Fibroblast of skin of left quadriceps (primary cell): ENCODE results near the gene TPRG1L.

Source experiments
- DNase-seq, 2 experiments: peaks; one replicate each; pipeline ENCODE4 v3.0.0-alpha.2; 2013; ENCODE audit warnings: low read depth in 2 of 2

Gene TPRG1L

DNA sequence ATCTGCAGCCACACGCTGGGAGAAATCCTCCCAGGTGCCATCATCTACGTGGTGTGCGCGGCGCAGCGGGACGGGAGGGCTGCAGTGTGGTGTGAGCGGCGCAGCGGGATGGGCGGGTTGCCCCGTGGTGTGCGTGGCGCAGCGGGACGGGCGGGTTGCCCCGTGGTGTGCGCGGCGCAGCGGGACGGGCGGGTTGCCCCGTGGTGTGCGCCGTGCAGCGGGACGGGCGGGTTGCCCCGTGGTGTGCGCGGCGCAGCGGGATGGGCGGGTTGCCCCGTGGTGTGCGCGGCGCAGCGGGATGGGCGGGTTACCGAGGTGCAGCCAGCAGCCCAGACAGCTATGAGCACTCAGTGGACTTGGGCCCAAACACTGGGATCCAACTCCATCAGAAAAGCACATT is 20.4 kb downstream of the TPRG1L start:
- no peak for DNase-seq

DNA sequence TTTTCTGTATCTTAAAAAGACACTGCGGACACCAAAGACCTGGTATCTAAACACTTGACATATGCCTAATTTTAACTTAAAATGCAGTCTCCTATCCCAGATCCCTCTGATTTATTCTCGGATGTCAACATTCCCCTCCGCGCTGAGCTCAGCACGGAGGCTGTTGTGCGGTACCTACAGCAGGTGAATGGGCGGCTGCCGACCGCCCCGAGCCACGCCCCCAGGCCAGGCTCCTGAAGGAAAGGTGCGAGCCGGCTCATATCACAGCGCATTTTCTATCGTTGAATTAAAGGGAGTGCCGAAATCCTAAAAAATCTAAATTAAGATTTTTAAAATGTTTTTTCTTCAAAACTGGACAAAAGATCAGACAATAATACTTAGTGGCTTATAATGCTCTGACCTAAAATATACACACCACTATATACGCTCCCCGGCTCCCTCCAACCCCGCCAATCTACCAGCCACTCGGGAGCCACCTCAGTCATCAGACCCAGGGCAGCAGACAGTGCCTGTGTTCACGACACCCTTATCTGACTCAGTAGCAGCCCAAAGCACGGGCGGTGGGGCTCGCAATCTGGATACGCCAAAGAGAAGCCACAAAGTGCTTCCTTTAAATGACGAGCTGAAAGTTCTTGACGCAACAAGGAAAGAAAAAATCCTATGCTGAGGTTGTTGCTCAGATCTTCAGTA is 21.0 kb downstream of the TPRG1L start:
- no peak for DNase-seq

DNA sequence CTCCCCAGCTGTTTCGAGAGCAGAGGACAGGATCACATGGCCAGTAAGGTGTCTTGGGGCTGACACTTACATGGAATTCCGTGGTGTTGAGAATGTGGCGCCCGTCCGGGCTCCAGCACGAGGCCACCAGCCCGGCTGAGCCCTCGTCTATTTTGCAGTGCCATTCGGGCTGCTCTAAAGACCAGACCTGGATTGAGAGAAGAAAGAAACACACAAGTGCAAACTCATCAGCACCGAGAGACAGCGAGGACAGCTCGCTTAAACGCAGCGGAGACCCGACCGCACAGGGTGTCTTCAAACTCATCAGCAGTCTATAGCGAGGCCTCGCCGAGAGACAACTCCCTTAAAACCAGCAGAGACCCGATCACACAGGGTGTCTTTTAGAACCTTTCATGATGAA is 21.8 kb downstream of the TPRG1L start:
- no peak for DNase-seq

DNA sequence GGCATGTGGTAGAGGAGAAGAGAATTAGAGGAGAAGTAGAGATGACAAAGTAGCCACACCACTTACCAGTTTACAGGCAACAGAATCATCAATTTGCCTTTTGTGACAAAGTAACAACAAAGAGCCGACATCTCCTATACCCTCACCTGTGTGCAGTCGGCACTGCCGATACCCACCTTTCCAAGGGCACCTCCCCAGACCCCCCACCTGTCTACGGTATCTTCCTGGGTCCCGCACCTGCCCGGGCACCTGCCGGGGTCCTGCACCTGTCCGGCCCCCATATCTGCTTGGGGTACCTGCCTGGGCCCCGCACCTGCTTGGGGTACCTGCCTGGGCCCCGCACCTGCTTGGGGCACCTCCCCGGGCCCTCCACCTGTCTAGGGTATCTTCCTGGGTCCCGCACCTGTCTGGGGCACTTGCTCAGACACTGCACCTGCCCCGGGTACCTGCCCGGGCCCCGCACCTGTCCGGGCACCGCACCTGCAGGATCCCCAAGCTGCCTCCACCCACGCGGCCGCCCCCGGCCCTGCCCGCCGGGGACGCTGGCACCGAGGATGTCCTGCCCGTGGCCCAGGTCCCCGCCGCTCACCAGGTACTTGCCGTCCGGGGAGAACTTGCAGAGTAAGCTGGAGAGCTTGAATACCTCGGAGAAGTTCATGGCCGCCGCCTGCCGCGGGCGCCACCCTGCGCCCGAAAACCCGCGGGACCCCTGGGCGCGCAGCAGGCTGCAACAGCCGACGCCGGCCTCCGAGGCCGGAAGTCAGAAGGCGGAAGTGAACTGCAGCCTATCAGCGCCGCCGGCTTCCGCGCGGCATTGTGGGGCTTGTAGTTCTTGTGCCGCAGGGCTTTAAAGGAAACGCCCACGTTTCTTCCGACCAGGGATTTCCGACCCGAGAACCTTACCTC is 24.8 kb downstream of the TPRG1L start, which contains the start of gene WRAP73:
Gene WRAP73, minus strand, starts transcription at position 762 of the 906 bp plus-strand sequence. Its CDS starts 104 bp downstream, at position 658.
- peak; percentile 67 to 75 for DNase-seq

DNA sequence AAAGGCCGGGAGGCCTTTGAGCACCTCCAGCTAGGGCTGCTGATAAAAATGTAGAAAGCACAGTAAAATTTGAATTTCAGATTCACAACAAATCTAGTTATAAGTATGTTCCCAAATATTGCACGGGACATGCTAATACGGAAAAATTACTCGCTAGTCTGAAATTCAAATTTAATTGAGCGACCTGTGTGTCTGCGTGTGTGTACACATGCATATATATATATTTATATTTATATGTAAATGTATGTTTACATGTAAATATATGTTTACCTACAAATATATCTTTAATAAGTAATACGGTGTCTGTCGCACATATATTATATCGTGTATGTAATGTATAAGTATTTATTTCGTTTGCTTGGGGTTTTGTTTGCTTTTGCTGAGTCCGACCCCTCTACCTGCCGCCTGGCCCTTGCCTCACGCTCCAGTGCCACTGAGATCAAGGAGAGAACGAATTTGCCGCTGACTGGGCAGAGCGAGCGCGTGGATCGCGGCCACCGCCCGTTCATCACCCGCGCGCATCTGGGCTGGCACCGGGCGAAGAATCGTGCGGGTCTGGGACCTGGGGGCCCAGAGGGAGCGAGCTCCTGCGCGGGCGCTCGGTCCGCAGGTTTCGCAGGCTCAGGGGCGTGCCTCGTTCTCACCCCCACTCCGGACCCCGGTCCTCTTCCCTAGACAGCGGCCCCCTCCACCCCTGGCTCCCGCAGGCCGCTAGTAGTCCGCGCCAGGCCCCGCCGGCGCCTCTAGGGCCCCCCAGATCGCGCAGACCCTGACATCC is 25.6 kb downstream of the TPRG1L start:
- DNase-seq: no peak

DNA sequence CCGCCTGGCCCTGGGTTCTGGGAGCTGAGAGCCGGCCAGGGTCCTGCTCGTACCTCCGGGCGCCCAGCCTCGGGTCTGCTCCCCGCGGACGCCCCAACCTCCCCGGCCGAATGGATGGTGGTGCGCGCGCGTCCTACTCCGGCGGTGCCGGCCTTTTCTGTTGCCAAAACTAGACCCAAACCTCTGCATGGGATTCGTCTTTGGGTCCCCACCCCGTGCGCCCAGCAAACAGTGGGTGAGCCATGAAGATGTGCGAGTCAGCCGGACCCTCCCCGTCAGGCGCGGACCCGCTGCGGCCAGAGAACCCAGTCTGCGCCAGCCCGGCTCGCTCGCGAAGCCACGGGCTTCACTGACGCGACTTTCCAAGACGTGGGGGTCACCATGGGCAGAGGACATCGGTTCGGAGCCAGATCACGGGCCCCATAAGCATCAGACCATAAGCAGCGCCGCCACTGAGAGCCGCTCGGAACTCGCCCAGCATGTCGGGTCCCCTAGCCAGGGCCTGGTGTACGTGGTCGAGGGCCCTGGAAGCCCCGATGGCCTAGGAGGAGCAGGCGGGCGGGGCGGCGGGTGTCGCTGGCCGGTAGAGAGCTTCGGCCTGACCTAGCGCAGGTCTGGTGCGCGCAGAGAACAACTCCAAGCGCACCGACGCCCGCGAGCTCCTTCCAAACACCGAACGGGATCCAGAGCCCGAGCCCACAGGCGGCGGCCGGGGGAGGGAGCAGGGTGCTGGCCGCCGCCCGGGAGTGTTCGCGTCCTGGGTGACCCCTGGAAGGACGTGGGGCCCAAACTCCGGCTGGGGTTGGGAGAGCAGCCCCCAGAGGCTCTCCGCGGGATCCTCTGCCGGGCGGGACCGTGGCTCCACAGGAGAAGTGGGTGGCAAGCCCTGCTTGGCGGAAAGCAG is 26.5 kb downstream of the TPRG1L start:
- DNase-seq: no peak

DNA sequence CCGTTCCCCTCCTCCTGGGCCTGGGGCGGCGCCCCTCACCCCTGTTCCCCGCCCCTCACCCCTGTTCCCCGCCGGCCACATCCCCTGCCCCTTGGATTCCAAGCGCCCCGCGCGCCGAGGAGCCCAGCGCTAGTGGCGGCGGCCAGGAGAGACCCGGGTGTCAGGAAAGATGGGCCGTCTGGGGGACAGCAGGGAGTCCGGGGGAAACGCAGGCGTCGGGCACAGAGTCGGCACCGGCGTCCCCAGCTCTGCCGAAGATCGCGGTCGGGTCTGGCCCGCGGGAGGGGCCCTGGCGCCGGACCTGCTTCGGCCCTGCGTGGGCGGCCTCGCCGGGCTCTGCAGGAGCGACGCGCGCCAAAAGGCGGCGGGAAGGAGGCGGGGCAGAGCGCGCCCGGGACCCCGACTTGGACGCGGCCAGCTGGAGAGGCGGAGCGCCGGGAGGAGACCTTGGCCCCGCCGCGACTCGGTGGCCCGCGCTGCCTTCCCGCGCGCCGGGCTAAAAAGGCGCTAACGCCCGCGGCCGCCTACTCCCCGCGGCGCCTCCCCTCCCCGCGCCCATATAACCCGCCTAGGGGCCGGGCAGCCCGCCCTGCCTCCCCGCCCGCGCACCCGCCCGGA is 27.2 kb downstream of the TPRG1L start, which contains the start of gene TP73:
Gene TP73, plus strand, starts transcription at position 587 of the 618 bp plus-strand sequence. CDS start 29,850 bp downstream, outside the sequence.
- DNase-seq: no peak

DNA sequence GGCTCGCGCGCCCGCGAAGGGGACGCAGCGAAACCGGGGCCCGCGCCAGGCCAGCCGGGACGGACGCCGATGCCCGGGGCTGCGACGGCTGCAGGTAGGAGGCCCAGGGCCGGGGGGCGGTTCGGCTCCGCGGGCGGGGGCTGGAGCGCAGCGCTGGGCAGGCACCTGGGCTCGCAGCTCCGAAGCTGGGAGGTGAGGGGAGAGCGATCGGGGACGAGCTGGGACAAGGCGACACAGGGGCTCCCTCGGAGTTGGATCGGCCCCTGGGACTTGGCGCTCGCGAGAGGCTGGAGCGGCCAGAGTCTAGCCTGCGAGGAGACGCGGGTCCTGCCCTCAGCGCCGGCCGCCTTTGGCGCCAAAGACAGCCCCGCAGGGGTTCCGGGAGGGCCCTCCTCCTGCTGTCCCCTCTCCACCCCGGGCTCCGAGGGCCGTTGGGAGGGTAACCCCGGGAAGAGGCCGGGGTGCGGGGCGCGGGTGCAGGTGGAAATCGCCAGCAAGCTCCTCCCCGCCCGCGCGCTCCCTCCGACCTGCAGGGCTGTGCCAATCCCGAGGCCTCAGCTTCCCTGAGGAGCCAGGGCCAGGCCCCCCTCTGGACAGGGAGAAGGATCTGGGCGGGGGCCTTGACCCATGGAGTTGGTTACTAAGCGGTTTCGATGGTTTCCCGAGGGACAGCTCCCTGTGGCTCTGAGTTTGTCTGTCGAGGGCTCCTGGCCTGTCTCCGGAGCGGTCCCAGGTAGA is 27.9 kb downstream of the TPRG1L start:
- DNase-seq: no peak

DNA sequence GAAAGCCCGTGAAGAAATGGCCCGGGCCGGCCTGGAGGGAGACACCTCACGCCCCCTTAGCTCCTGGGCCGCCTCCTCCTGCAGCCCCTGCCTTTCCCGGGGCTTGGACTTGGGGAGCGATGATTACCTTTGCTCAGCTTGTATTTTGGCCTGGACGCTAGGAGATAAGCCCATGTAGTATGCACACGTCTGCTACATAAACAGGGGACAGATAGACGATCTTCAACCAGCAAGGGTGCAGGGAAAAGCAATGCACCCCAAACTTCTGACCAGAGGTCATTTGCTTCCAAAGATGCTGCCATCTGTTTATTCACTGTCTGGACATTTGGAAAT is 28.4 kb downstream of the TPRG1L start:
- no peak for DNase-seq

DNA sequence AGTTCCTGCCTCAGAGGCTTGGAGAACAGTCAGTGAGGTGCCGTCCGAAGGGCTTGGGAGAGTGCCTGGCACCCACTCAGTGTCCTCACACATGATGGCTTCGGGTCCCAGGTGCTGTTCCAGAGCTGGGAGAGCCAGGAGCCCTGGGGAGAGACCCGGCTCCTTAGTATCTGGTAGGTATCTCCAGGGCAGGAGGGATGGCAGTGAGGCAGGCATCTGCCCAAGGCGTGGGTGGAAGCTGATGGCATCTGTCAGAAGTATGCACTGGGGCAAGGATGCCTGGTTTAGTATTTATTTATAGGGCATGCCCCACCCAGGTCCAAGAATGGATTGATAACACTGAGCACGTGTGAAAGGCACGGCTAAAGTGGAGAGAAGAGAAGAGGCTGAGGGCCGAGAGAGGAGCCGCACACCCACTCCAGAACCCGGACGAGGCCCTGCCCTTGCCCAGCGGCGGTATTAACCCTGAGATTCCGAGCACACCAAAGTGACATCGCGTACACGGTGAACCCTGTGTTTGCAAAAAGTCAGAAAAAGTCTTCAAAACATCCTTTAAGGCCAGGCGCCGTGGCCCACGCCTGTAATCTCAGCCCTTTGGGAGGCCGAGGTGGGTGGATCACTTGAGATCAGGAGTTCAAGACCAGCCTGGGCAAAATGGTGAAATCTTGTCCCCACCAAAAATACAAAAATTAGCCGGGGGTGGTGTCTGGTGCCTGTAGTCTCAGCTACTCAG is 29.9 kb downstream of the TPRG1L start:
- DNase-seq: no peak

DNA sequence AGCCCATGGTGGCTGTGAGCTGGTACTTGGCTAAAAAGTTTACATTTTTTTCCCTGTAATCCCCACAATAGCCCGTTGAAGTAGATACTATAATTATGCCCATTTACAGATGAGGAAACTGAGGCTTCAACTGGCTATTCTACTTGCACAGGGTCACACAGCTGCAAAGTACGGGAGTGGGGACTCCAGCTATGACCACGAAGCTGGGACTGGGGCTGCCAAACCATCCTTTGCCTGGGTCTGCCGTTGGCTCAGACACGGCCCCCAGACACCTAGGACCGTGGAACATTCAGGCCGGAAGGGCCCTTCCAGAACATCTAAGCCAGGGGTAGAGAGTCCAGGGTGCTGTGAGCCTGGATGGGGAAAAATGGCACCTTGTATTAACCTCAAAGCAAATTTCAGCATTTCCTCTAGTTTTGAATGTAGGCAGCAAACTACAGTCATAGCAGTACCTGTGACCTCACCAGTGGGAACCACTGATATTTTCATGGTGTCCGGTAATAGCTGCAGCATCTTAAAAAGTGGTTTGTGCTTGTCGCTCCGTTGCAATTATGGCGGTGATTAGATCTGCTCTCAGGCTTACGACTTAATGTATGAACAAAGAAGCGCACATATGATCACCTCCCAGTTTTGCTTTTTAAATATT is 31.8 kb downstream of the TPRG1L start:
- DNase-seq: no peak

DNA sequence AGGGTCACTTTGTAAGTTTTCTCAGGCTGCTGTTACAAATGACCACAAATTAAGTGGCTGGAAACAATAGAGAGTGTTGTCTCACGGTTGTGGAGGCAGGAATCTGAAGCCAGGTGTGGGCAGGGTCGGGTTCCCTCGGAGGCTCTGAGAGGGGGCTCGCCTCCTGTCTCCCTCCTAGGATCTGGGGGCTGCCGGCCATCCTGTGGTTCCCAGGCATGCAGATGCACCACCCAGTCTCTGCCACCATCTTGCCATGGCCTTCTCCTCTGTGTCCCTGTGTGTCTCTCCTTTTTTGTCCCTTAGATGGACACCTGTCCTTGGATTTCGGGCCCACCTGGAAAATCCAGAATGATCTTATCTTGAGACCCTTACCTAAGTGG is 32.3 kb downstream of the TPRG1L start:
- DNase-seq: no peak

DNA sequence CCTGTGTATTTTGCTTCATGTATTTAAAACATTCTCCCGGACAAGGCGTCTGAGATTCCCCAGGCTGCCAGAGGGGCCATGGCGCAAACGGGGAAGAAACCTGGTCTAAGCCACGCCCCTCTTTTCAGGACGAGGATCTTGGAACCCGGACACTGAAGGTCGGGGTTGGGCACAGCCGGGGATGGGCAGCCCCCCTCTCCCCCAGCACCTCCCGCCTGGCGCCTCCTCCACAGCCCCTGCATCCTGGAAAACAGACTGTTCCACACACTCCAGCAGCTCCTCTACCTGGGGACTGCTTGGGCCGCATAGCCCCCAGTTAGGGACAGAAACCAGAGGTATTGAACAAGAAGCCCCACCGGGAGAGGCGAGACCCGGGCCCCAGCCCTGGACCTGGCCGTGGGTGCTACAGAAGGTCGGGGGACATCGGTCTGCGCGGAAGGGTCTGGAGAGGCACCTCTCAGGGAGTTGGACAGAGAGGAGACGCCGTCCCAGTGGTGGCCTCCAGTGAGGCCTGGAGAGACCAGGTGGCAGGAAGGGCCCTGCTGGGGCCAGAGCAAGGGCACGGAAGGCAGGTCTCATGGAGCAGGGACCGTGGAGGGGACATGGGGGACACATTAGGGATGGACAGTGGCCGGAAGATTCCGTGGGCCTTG is 32.9 kb downstream of the TPRG1L start:
- no peak for DNase-seq

DNA sequence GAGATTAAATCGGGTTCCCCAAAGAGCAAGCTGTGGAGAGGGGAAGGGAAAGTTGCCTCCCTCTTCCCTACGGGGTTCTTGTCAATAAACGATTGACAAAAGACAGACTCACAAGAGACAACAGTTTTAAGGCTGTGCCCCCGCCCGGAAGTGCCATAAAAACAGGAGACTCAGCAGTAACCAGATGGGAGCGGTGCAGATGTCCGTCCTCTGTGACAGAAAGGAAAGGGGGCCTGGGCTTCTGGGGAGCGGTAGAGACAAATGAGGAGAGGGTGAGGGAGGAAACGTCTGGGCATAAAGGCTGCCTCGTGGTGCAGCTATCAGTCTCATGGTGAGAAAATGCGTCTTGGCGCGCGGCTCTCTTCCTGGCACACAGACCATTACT is 33.4 kb downstream of the TPRG1L start:
- DNase-seq: no peak

DNA sequence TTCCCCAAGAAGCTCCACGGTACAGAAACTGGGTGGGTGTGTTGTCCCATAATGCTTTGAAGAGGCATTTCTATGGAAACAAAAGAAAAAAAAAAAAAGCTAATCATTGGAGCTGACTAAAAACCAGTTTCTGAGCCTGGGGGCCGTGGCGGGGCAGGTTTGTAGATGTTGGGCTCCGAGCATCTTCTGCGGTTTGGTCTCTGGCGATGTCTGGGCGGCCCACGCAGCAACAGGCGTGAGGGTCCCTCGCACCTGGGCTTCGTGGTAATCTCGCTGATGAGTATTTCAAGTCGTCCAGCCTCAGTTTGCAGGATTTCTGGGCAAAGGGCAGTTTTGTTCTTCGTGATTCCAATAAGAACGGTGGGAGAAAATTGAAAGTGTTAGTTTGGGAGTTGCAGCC is 34.3 kb downstream of the TPRG1L start:
- DNase-seq: no peak

DNA sequence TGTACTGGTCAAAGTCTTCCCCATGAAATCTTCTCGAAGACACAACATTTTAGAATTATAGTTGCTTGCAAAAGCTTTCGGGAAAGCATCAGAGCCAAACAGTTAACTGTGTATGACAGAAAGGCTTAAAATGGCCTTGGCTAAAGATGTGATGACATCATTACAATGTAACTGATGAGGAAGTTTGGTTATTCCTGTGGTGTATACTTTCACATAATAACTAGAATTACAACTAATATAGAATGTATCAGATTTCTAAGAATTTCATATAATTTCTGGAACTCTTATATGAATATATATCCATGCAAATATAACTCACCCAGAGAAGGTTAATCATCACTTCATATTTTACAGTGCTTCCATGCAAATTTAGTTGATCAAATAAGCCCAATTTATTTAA is 35.9 kb downstream of the TPRG1L start:
- DNase-seq: no peak

DNA sequence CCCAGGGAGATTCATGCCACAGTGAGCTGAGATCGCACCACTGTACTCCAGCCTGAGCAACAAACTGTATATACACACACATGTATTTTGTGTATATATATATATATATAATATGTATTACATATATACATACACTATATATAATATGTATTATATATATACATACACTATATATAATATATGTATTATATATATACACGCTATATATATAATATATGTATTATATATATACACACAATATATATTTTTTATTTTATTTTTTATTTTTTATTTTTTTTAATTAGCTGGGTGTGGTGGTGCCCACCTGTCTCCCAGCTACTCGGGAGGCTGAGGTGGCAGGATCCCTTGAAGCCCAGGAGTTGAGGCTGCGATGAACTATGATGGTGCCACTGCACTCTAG is 36.8 kb downstream of the TPRG1L start:
- DNase-seq: no peak

DNA sequence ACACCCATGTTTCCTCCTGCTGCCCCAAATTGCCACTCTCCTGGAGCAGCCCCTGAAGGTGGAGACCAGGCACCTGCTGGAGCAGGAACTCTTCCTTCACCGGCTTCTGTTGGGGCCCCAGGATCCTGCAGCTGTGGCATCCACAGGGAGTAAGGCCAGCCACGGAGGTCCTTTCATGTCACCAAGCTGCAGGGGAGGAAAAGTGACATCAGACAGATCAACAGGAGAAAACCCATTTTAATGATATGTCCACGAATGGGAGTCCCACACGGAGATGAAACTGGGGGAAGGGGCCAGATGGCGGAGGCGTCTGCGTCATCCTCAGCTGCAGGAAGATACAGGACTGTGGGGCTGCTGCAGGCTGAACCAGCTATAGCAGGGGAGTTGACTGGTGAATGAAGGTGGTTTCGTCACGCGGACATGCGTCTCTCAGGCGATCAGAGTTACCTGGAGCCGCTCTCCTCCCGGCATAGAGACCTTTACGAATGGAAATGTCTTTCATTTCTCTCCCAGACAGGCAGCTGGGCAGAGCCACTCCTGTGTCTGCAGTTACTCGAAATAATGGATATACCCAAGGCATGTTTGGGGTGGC is 37.4 kb downstream of the TPRG1L start:
- no peak for DNase-seq
